ENCODE data around the gene CBR4.

The CBR4 gene

GRCh38 chr4:169050881-169051760, 41.1 kb upstream of the CBR4 start:
- no peak for TF ChIP-seq CTCF (IDR thresholded peaks at IDR 0.05; ENCODE audit: low read depth, low read length)
- DNase-seq (ENCODE audit: extremely low read depth, low read depth), result no peak

DNA sequence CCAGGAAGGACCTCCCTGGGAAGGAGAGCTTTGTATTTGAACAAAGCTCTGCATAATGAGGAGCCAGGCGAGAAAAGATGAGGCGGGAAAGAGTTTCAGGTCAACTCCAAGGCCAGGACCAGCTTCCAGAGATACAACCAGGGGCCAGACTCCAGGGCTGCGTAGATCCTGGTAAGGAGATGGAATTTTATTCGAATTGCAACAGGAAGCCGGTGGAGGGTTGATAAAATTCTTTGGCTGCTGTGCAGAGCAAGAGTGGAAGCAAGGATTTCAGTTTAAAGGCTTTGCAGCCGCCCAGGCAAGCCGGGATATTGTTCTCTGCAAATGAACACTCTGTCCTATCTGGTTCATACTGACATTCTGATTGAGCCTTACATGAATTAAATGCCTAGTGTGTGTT, 40.2 kb upstream of the CBR4 start:
- no peak for TF ChIP-seq CTCF (IDR thresholded peaks at IDR 0.05; ENCODE audit: low read depth, low read length)
- DNase-seq (ENCODE audit: extremely low read depth, low read depth), result no peak

DNA sequence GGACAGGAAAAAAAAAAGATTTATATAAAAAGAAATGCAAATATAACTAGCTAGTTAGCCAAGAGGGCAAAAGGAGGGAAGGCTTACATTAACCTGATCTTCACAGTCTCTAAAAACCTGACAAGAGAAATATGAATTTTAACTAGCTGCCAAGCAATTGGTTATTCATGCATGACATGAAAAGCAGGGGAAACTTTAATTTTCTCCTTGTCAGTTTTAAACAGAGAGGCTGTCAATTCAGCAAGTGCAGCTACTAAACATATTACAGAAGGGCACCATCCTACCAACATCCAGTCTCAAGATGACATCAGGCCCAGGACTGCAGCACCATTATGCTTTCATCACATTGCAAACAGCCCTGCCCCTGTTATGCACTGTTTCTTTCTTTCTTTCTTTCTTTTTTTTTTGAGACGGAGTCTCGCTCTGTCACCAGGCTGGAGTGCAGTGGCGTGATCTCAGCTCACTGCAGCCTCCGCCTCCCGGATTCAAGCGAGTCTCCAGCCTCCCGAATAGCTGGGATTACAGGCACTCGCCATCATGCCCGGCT, 38.9 kb upstream of the CBR4 start:
- DNase-seq (ENCODE audit: extremely low read depth, low read depth), result no peak
- no peak for TF ChIP-seq CTCF (IDR thresholded peaks at IDR 0.05; ENCODE audit: low read depth, low read length)

GRCh38 chr4:169047956-169048355, 37.9 kb upstream of the CBR4 start:
- no peak for DNase-seq (ENCODE audit: extremely low read depth, low read depth)
- no peak for TF ChIP-seq CTCF (IDR thresholded peaks at IDR 0.05; ENCODE audit: low read depth, low read length)

- DNase-seq (ENCODE audit: extremely low read depth, low read depth), result no peak
These were observed 36.0 kb upstream of the CBR4 start for GRCh38 chr4:169045862-169046584.

GRCh38 chr4:169044714-169045447, 34.8 kb upstream of the CBR4 start:
- no peak for DNase-seq (ENCODE audit: extremely low read depth, low read depth)
- no peak for TF ChIP-seq CTCF (IDR thresholded peaks at IDR 0.05; ENCODE audit: low read depth, low read length)

More at GRCh38 chr4:169045862-169046584, 36.0 kb upstream of the CBR4 start:
- TF ChIP-seq CTCF (IDR thresholded peaks at IDR 0.05; ENCODE audit: low read depth, low read length), result no peak; the same call in 1 of the 2 replicates

Measured in AG09319 (cell line).